HEK293T (cell line): Measurements from ENCODE around the gene TOR2A.

Experiments used
- ARNT ChIP-seq: fragments of 450-650 bp; IDR thresholded peaks from 2 replicates; pipeline ENCODE4 v1.6.1; 2017; ENCODE audit warnings: mild to moderate bottlenecking
- BHLHE40 ChIP-seq: fragments of 450-650 bp; IDR thresholded peaks from 2 replicates; pipeline ENCODE4 v1.6.1; 2016; ENCODE audit warnings: mild to moderate bottlenecking, moderate library complexity, borderline replicate concordance
- FOXA1 ChIP-seq: fragments of 450-650 bp; IDR thresholded peaks from 2 replicates; pipeline ENCODE4 v1.6.1; 2016; ENCODE audit warnings: mild to moderate bottlenecking
- FOXK2 ChIP-seq: fragments of 450-650 bp; IDR thresholded peaks from 2 replicates; pipeline ENCODE4 v1.6.1; 2016; ENCODE audit warnings: mild to moderate bottlenecking
- FOXM1 ChIP-seq: fragments of 450-650 bp; IDR thresholded peaks from 2 replicates; pipeline ENCODE4 v1.6.1; 2017; ENCODE audit warnings: mild to moderate bottlenecking, borderline replicate concordance
- HDGF ChIP-seq: fragments of 450-650 bp; IDR thresholded peaks from 2 replicates; pipeline ENCODE4 v1.6.1; 2017; ENCODE audit warnings: antibody characterized with exemption, borderline replicate concordance
- PKNOX1 ChIP-seq: fragments of 450-650 bp; IDR thresholded peaks from 2 replicates; pipeline ENCODE4 v1.6.1; 2016
- SUZ12 ChIP-seq: fragments of 450-650 bp; IDR thresholded peaks from 2 replicates; pipeline ENCODE4 v1.6.1; 2016; ENCODE audit warnings: mild to moderate bottlenecking
- ZNF384 ChIP-seq: fragments of 450-650 bp; IDR thresholded peaks from 2 replicates; pipeline ENCODE4 v1.6.1; 2016

GRCh38 chr9:127738666-127739065 lies 3.6 kb upstream of the TOR2A start:
- TF ChIP-seq FOXM1: no peak
- TF ChIP-seq SUZ12: no peak
- TF ChIP-seq BHLHE40: no peak
- no peak for TF ChIP-seq ZNF384
- no peak for TF ChIP-seq ARNT
- TF ChIP-seq FOXK2: no peak
- no peak for TF ChIP-seq FOXA1
- TF ChIP-seq PKNOX1: no peak
- TF ChIP-seq HDGF: no peak
